ENCODE results near the gene REEP2.
"Not testable (repeated sequence)": the region's sequence is repeated elsewhere in the genome, so short reads cannot be mapped to it uniquely, and the experiment has no call there.

Gene REEP2

GRCh38 chr5:138410996-138411640 lies 27.7 kb upstream of the REEP2 start:
- DNase-seq (ENCODE audit: low read depth, low spot score): peak; percentile 26
- TF ChIP-seq CTCF (IDR thresholded peaks at IDR 0.05; ENCODE audit: low read depth, low read length): peak; percentile 52
- H3K4me3 ChIP-seq (ENCODE audit: low read depth, low read length); in situ Hi-C loops (cut with HindIII; ENCODE audit: low sequenced_read_pairs): not testable (repeated sequence)

GRCh38 chr5:138418444-138418843 lies 20.4 kb upstream of the REEP2 start:
- H3K4me3 ChIP-seq (ENCODE audit: low read depth, low read length): no peak overlapping the region
- in situ Hi-C loops (cut with HindIII; ENCODE audit: low sequenced_read_pairs): no loop called here
- no peak for DNase-seq (ENCODE audit: low read depth, low spot score)
- no peak for TF ChIP-seq CTCF (IDR thresholded peaks at IDR 0.05; ENCODE audit: low read depth, low read length)

- in situ Hi-C loops (cut with HindIII; ENCODE audit: low sequenced_read_pairs): no loop called here
- no peak overlapping the region for H3K4me3 ChIP-seq (ENCODE audit: low read depth, low read length)
- DNase-seq (ENCODE audit: low read depth, low spot score): no peak
- no peak for TF ChIP-seq CTCF (IDR thresholded peaks at IDR 0.05; ENCODE audit: low read depth, low read length)
Observed at GRCh38 chr5:138425079-138425478, 13.8 kb upstream of the REEP2 start.

- no peak overlapping the region for H3K4me3 ChIP-seq (ENCODE audit: low read depth, low read length)
- in situ Hi-C loops (cut with HindIII; ENCODE audit: low sequenced_read_pairs): no loop called here
- DNase-seq (ENCODE audit: low read depth, low spot score): no peak
- no peak for TF ChIP-seq CTCF (IDR thresholded peaks at IDR 0.05; ENCODE audit: low read depth, low read length)
Observed at GRCh38 chr5:138435943-138436342, 2.9 kb upstream of the REEP2 start.

GRCh38 chr5:138438003-138438723 lies 694 bp upstream of the REEP2 start:
- TF ChIP-seq CTCF (IDR thresholded peaks at IDR 0.05; ENCODE audit: low read depth, low read length): no peak
- no peak for DNase-seq (ENCODE audit: low read depth, low spot score)
- peak overlapping the region; percentile 40 for H3K4me3 ChIP-seq (ENCODE audit: low read depth, low read length)
- in situ Hi-C loops (cut with HindIII; ENCODE audit: low sequenced_read_pairs): no loop called here

GRCh38 chr5:138439477-138440158 lies 761 bp downstream of the REEP2 start:
- H3K4me3 ChIP-seq (ENCODE audit: low read depth, low read length): peak overlapping the region; percentile 70
- in situ Hi-C loops (cut with HindIII; ENCODE audit: low sequenced_read_pairs): no loop called here
- TF ChIP-seq CTCF (IDR thresholded peaks at IDR 0.05; ENCODE audit: low read depth, low read length): no peak

More at GRCh38 chr5:138439477-138440158, 761 bp downstream of the REEP2 start:
- DNase-seq (ENCODE audit: low read depth, low spot score): peak; percentile 6

All from astrocyte of the spinal cord (primary cell).